HCT116 (cell line): Measurements from ENCODE around the gene SCAF4. TPM values are rescaled to one million over a fixed set of nuclear protein-coding genes. Genes with fewer than 3 reads are reported as not detected.

Source experiments
- ATAC-seq: fragments of 200-7000 bp; cut with Tn5 transposase; 2 replicates; pipeline ENCODE4 v1.9.1; 2020; ENCODE audit warnings: mild to moderate bottlenecking, moderate library complexity
- BruUV-seq: library from RNA; stranded (reverse); fragments of 400-500 nt; replicated peaks from 2 replicates; lab custom pipeline; 2021; lab: Mats Ljungman, UMichigan
- CTCF ChIA-PET: fragments of 300-600 bp; sonication (Branson Sonifier 250); formaldehyde crosslinking; loops from one replicate; lab custom pipeline; 2021; ENCODE audit warnings: antibody characterized with exemption; lab: Charles Lee
- POLR2A ChIA-PET: fragments of 300-600, 350-600 bp; sonication (Branson Sonifier 250); formaldehyde crosslinking; loops from one replicate; lab custom pipeline; 2021; ENCODE audit warnings: antibody characterized with exemption; lab: Charles Lee
- RAD21 ChIA-PET, 2 experiments: fragments of 300-600 bp; sonication (Branson Sonifier 250); formaldehyde crosslinking; loops; one replicate each; lab custom pipeline; 2023; ENCODE audit warnings: low total read pairs in 2 of 2; ENCODE audit not compliant: uncharacterized antibody in 2 of 2, unreplicated experiment in 2 of 2, low non-redundant PET in 1 of 2; lab: Charles Lee
- DNase-seq: peaks from one replicate; pipeline ENCODE4 v3.0.0-alpha.2; 2010; ENCODE audit warnings: low read depth, low spot score
- H2AFZ ChIP-seq: fragments of 200-600 bp; shearing (Covaris generic), sonication (generic); 2 replicates; pipeline ENCODE4 v1.6.1; 2017; ENCODE audit warnings: low read depth, mixed run types, mixed read lengths, antibody characterized with exemption, low read length; ENCODE audit not compliant: poor library complexity, severe bottlenecking
- H3K27ac ChIP-seq: 2 replicates; pipeline ENCODE4 v1.5.1; 2012; ENCODE audit warnings: low read depth, low read length
- H3K27me3 ChIP-seq: fragments of 200-600 bp; sonication (generic); 2 replicates; pipeline ENCODE4 v1.6.1; 2016; ENCODE audit warnings: mixed run types, low read length, mixed read lengths; ENCODE audit not compliant: insufficient read depth
- H3K36me3 ChIP-seq, 2 experiments: fragments of 200-500 bp in 1 of 2; fragments of 200-600 bp in 1 of 2; sonication (Bioruptor generic) in 1 of 2; sonication (generic) in 1 of 2; 2 replicates each; pipeline versions ENCODE4 v1.5.1 to v1.6.1; 2014 to 2016; ENCODE audit warnings: low read length in 2 of 2, inconsistent platforms in 1 of 2, mixed read lengths in 1 of 2, mixed run types in 1 of 2; ENCODE audit not compliant: insufficient read depth in 2 of 2, control insufficient read depth in 1 of 2
- H3K4me1 ChIP-seq, 2 experiments: fragments of 200-600 bp in 1 of 2; sonication (generic) in 1 of 2; 2 replicates each; pipeline versions ENCODE4 v1.5.1 to v1.6.1; 2012 to 2017; ENCODE audit warnings: low read length in 2 of 2, inconsistent platforms in 1 of 2, mild to moderate bottlenecking in 1 of 2, mixed read lengths in 1 of 2, mixed run types in 1 of 2, moderate library complexity in 1 of 2; ENCODE audit not compliant: insufficient read depth in 2 of 2, control insufficient read depth in 1 of 2
- H3K4me2 ChIP-seq: fragments of 200-600 bp; sonication (generic); 2 replicates; pipeline ENCODE4 v1.6.1; 2017; ENCODE audit warnings: mixed run types, low read length, mixed read lengths
- H3K4me3 ChIP-seq, 2 experiments: fragments of 200-600 bp in 1 of 2; sonication (generic) in 1 of 2; replicated peaks in 1 of 2; 2 replicates each; pipeline ENCODE4 v1.5.1; 2011 to 2016; ENCODE audit warnings: low read length in 2 of 2, control low read depth in 1 of 2, low read depth in 1 of 2, mild to moderate bottlenecking in 1 of 2, mixed read lengths in 1 of 2, mixed run types in 1 of 2
- H3K79me2 ChIP-seq: fragments of 200-600 bp; sonication (generic); 2 replicates; pipeline ENCODE4 v1.6.1; 2017; ENCODE audit warnings: mild to moderate bottlenecking, mixed run types, low read length, moderate library complexity, mixed read lengths; ENCODE audit not compliant: insufficient read depth
- H3K9ac ChIP-seq: fragments of 200-600 bp; sonication (generic); 2 replicates; pipeline ENCODE4 v1.6.1; 2016; ENCODE audit warnings: low read length, mixed read lengths
- H3K9me2 ChIP-seq: fragments of 200-600 bp; sonication (generic), shearing (Covaris generic); 2 replicates; pipeline ENCODE4 v1.6.1; 2017; ENCODE audit warnings: mixed run types, mild to moderate bottlenecking, moderate library complexity; ENCODE audit not compliant: insufficient read depth
- H3K9me3 ChIP-seq, 2 experiments: fragments of 200-500 bp in 1 of 2; fragments of 200-600 bp in 1 of 2; sonication (Bioruptor generic) in 1 of 2; sonication (generic) in 1 of 2; 2 replicates each; pipeline ENCODE4 v1.6.1; 2014 to 2017; ENCODE audit warnings: low read length in 2 of 2, mixed read lengths in 2 of 2, inconsistent platforms in 1 of 2, low read depth in 1 of 2, mild to moderate bottlenecking in 1 of 2, mixed run types in 1 of 2, moderate library complexity in 1 of 2; ENCODE audit not compliant: control insufficient read depth in 1 of 2, insufficient read depth in 1 of 2
- H4K20me1 ChIP-seq: fragments of 200-600 bp; sonication (generic), shearing (Covaris generic); 2 replicates; pipeline ENCODE4 v1.6.1; 2017; ENCODE audit warnings: mixed run types, mild to moderate bottlenecking, moderate library complexity; ENCODE audit not compliant: insufficient read depth
- ATF3 ChIP-seq: IDR thresholded peaks from 2 replicates; pipeline ENCODE4 v1.6.1; 2012
- CBX3 ChIP-seq: IDR thresholded peaks from 2 replicates; pipeline ENCODE4 v1.6.1; 2012; ENCODE audit warnings: low read depth
- CEBPB ChIP-seq: IDR thresholded peaks from 2 replicates; pipeline ENCODE4 v1.6.1; 2012; ENCODE audit warnings: low read depth
- EGR1 ChIP-seq: IDR thresholded peaks from 2 replicates; pipeline ENCODE4 v1.6.1; 2012; ENCODE audit warnings: low read depth
- ELF1 ChIP-seq: IDR thresholded peaks from 2 replicates; pipeline ENCODE4 v1.6.1; 2012; ENCODE audit warnings: low read depth, borderline replicate concordance
- EZH2phosphoT487 ChIP-seq: fragments of 200-600 bp; IDR thresholded peaks from 2 replicates; pipeline ENCODE4 v1.6.1; 2018; ENCODE audit warnings: antibody characterized with exemption, borderline replicate concordance
- JUND ChIP-seq: IDR thresholded peaks from 2 replicates; pipeline ENCODE4 v1.6.1; 2012
- MAX ChIP-seq: IDR thresholded peaks from 2 replicates; pipeline ENCODE4 v1.6.1; 2012
- POLR2A ChIP-seq: IDR thresholded peaks from 2 replicates; pipeline ENCODE4 v1.7.0; 2011; ENCODE audit warnings: borderline replicate concordance; ENCODE audit not compliant: insufficient read depth, insufficient read length; ENCODE audit errors: extremely low read depth
- POLR2AphosphoS5 ChIP-seq: IDR thresholded peaks from 2 replicates; pipeline ENCODE4 v1.6.1; 2011; ENCODE audit warnings: mild to moderate bottlenecking, low read depth, low read length, moderate library complexity
- RAD21 ChIP-seq: IDR thresholded peaks from 2 replicates; pipeline ENCODE4 v1.6.1; 2012; ENCODE audit warnings: low read depth, mild to moderate bottlenecking
- REST ChIP-seq: IDR thresholded peaks from 2 replicates; pipeline ENCODE4 v1.6.1; 2012; ENCODE audit warnings: low read depth
- SP1 ChIP-seq: IDR thresholded peaks from 2 replicates; pipeline ENCODE4 v1.6.1; 2012; ENCODE audit warnings: low read depth
- SRF ChIP-seq: IDR thresholded peaks from 2 replicates; pipeline ENCODE4 v1.6.1; 2012; ENCODE audit warnings: low read depth
- intact Hi-C: fragments of 100-400 bp; cut with micrococcal nuclease; formaldehyde crosslinking; loops from 2 replicates; pipeline ENCODE4 v1.10.0; 2022
- total RNA-seq: library from RNA; stranded (reverse); gene quantifications from one replicate; pipeline ENCODE4 v1.2.1, GENCODE V29; 2021; ENCODE audit not compliant: unreplicated experiment
- TF ChIP-seq, protein P1 (sequence below), 3 experiments: fragments of 200-600 bp in 1 of 3; sonication (generic) in 1 of 3; IDR thresholded peaks in 2 of 3; conservative IDR thresholded peaks in 1 of 3; 2 replicates each; pipeline ENCODE4 v1.5.1; 2012 to 2017; ENCODE audit warnings: low read depth in 2 of 3, low read length in 2 of 3, antibody characterized with exemption in 1 of 3, borderline replicate concordance in 1 of 3, control low read depth in 1 of 3, mild to moderate bottlenecking in 1 of 3, mixed read lengths in 1 of 3, mixed run types in 1 of 3, moderate library complexity in 1 of 3; ENCODE audit not compliant: insufficient read depth in 1 of 3
- TF ChIP-seq, protein P2 (sequence below): IDR thresholded peaks from 2 replicates; pipeline ENCODE4 v1.6.1; 2011; ENCODE audit warnings: mild to moderate bottlenecking, low read length, moderate library complexity; ENCODE audit not compliant: insufficient replicate concordance; ENCODE audit errors: extremely low read depth

SCAF4 gene
- total RNA-seq, 1 experiment from 2014 or later = 31.1 TPM

GRCh38 chr21:31641416-31641922 lies 90.4 kb downstream of the SCAF4 start:
- Histone ChIP-seq H3K4me3 (no peak overlapping the region), H3K4me1 (no peaks in the 10 kb centered on the region), H3K9me3 (no peaks in the 10 kb centered on the region), H3K9ac (no peak overlapping the region), H3K4me2 (no peak overlapping the region), H4K20me1 (no peaks in the 10 kb centered on the region), H2AFZ (no peak overlapping the region), H3K36me3 (no peaks in the 10 kb centered on the region), H3K79me2 (no peaks in the 10 kb centered on the region), H3K27me3 (no peaks in the 10 kb centered on the region), H3K9me2 (no peaks in the 10 kb centered on the region), H3K27ac (no peak overlapping the region)
- DNase-seq (no peak), ATAC-seq (no peak)
- no peak for TF ChIP-seq SRF
- TF ChIP-seq CEBPB = no peak
- TF ChIP-seq RAD21 = no peak
- TF ChIP-seq EZH2phosphoT487 = no peak
- TF ChIP-seq POLR2A = no peak
- TF ChIP-seq SP1 = no peak
- no peak for TF ChIP-seq REST
- no peak for TF ChIP-seq MAX
- TF ChIP-seq ATF3 = no peak
- TF ChIP-seq, protein P1, sequence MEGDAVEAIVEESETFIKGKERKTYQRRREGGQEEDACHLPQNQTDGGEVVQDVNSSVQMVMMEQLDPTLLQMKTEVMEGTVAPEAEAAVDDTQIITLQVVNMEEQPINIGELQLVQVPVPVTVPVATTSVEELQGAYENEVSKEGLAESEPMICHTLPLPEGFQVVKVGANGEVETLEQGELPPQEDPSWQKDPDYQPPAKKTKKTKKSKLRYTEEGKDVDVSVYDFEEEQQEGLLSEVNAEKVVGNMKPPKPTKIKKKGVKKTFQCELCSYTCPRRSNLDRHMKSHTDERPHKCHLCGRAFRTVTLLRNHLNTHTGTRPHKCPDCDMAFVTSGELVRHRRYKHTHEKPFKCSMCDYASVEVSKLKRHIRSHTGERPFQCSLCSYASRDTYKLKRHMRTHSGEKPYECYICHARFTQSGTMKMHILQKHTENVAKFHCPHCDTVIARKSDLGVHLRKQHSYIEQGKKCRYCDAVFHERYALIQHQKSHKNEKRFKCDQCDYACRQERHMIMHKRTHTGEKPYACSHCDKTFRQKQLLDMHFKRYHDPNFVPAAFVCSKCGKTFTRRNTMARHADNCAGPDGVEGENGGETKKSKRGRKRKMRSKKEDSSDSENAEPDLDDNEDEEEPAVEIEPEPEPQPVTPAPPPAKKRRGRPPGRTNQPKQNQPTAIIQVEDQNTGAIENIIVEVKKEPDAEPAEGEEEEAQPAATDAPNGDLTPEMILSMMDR (IDR thresholded peaks at IDR 0.05 in 2 of 3, conservative IDR thresholded peaks at IDR 0.05 in 1 of 3; ENCODE audit: borderline replicate concordance in 1 of 3, insufficient read depth in 1 of 3, low read depth in 2 of 3, low read length in 2 of 3) = no peak
- no peak for TF ChIP-seq POLR2AphosphoS5
- no peak for TF ChIP-seq EGR1
- no peak for TF ChIP-seq CBX3
- no peak for TF ChIP-seq JUND
- no peak for TF ChIP-seq ELF1
- TF ChIP-seq, protein P2, sequence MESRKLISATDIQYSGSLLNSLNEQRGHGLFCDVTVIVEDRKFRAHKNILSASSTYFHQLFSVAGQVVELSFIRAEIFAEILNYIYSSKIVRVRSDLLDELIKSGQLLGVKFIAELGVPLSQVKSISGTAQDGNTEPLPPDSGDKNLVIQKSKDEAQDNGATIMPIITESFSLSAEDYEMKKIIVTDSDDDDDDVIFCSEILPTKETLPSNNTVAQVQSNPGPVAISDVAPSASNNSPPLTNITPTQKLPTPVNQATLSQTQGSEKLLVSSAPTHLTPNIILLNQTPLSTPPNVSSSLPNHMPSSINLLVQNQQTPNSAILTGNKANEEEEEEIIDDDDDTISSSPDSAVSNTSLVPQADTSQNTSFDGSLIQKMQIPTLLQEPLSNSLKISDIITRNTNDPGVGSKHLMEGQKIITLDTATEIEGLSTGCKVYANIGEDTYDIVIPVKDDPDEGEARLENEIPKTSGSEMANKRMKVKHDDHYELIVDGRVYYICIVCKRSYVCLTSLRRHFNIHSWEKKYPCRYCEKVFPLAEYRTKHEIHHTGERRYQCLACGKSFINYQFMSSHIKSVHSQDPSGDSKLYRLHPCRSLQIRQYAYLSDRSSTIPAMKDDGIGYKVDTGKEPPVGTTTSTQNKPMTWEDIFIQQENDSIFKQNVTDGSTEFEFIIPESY = no peak
- CTCF ChIA-PET = no interaction called here
- RAD21 ChIA-PET = no interaction called here
- POLR2A ChIA-PET = no interaction called here
- intact Hi-C loops = no loop called here
- BruUV-seq = no TSS peak
